Activated T-helper 1 cell treated with anti-CD3 and anti-CD28 coated beads, Interleukin-12 subunit alpha, Interleukin-12 subunit beta, Interleukin-2, Interleukin-4 antibody, amounts not matched to agents 30 ng/mL and 10 ng/mL and 1 ng/mL, durations not matched to agents 14 hours and 24 hours and 36 hours (primary cell): ENCODE data around the gene PCSK6. TPM values are rescaled to one million over a fixed set of nuclear protein-coding genes. Genes with fewer than 3 reads are reported as not detected.
"Not testable (repeated sequence)": the region's sequence is repeated elsewhere in the genome, so short reads cannot be mapped to it uniquely, and the experiment has no call there.

Experiments used
- DNase-seq: peaks from one replicate; pipeline ENCODE4 v3.0.0; 2021; ENCODE audit warnings: low spot score
- H3K27ac Mint-ChIP-seq: one replicate; pipeline ENCODE4 v1.8.0; 2021; ENCODE audit warnings: mild to moderate bottlenecking, mixed read lengths
- H3K27me3 Mint-ChIP-seq: one replicate; pipeline ENCODE4 v1.8.0; 2022; ENCODE audit warnings: mild to moderate bottlenecking, moderate library complexity, mixed read lengths; ENCODE audit not compliant: insufficient read depth
- H3K36me3 Mint-ChIP-seq: one replicate; pipeline ENCODE4 v1.8.0; 2021; ENCODE audit warnings: low read depth, mixed read lengths
- H3K4me1 Mint-ChIP-seq: one replicate; pipeline ENCODE4 v1.8.0; 2021; ENCODE audit warnings: low read depth, mixed read lengths
- H3K4me3 Mint-ChIP-seq: one replicate; pipeline ENCODE4 v1.8.0; 2021; ENCODE audit warnings: mild to moderate bottlenecking, moderate library complexity, mixed read lengths
- H3K9me3 Mint-ChIP-seq: one replicate; pipeline ENCODE4 v1.8.0; 2021; ENCODE audit warnings: mixed read lengths
- intact Hi-C: fragments of 100-400 bp; cut with micrococcal nuclease; formaldehyde crosslinking; loops from one replicate; pipeline ENCODE4 v1.15.1; 2024
- total RNA-seq: library from RNA; stranded (reverse); gene quantifications from 2 replicates; pipeline ENCODE4 v1.2.3, GENCODE V29; 2022

PCSK6 gene
- total RNA-seq, 1 donor from 2014 or later = 3.0 TPM

GRCh38 chr15:101427606-101428487 lies 61.7 kb downstream of the PCSK6 start:
- Mint-ChIP-seq H3K4me1 (no peaks in the 10 kb centered on the region), H3K4me3 (no peak overlapping the region), H3K36me3 (no peaks in the 10 kb centered on the region), H3K27ac (no peak overlapping the region), H3K9me3 (no peaks in the 10 kb centered on the region), H3K27me3 (peaks cover 2% of the 10 kb centered on the region)
- no peak for DNase-seq
- intact Hi-C loops = no loop called here

- H3K27ac Mint-ChIP-seq = no peak overlapping the region
- intact Hi-C loops = no loop called here
- no peaks in the 10 kb centered on the region for H3K36me3 Mint-ChIP-seq
- H3K4me1 Mint-ChIP-seq = no peaks in the 10 kb centered on the region
- no peak for DNase-seq
- H3K27me3 Mint-ChIP-seq = peaks cover 9% of the 10 kb centered on the region
- H3K4me3 Mint-ChIP-seq = no peak overlapping the region
- H3K9me3 Mint-ChIP-seq = no peaks in the 10 kb centered on the region
These were observed 62.7 kb downstream of the PCSK6 start for GRCh38 chr15:101426761-101427333.

- H3K4me1 Mint-ChIP-seq = no peaks in the 10 kb centered on the region
- H3K36me3 Mint-ChIP-seq = no peaks in the 10 kb centered on the region
- H3K27ac Mint-ChIP-seq = no peak overlapping the region
- intact Hi-C loops = no loop called here
- no peak for DNase-seq
- H3K4me3 Mint-ChIP-seq = no peak overlapping the region
- H3K9me3 Mint-ChIP-seq = no peaks in the 10 kb centered on the region
- peaks cover 11% of the 10 kb centered on the region for H3K27me3 Mint-ChIP-seq
These were observed 63.6 kb downstream of the PCSK6 start for GRCh38 chr15:101425787-101426365.

GRCh38 chr15:101424984-101425383 lies 64.5 kb downstream of the PCSK6 start:
- no peak overlapping the region for H3K27ac Mint-ChIP-seq
- DNase-seq = no peak

GRCh38 chr15:101420232-101420631 lies 69.3 kb downstream of the PCSK6 start:
- peaks cover 26% of the 10 kb centered on the region for H3K27me3 Mint-ChIP-seq
- no peak for DNase-seq
- no peaks in the 10 kb centered on the region for H3K36me3 Mint-ChIP-seq
- intact Hi-C loops = no loop called here
- H3K4me3 Mint-ChIP-seq = no peak overlapping the region
- H3K9me3 Mint-ChIP-seq = no peaks in the 10 kb centered on the region
- H3K27ac Mint-ChIP-seq = no peak overlapping the region
- H3K4me1 Mint-ChIP-seq = no peaks in the 10 kb centered on the region

More at GRCh38 chr15:101424984-101425383, 64.5 kb downstream of the PCSK6 start:
- H3K9me3 Mint-ChIP-seq = no peaks in the 10 kb centered on the region
- no peak overlapping the region for H3K4me3 Mint-ChIP-seq
- H3K27me3 Mint-ChIP-seq = peaks cover 11% of the 10 kb centered on the region
- intact Hi-C loops = no loop called here
- no peaks in the 10 kb centered on the region for H3K36me3 Mint-ChIP-seq
- no peaks in the 10 kb centered on the region for H3K4me1 Mint-ChIP-seq

- H3K27ac Mint-ChIP-seq, H3K9me3 Mint-ChIP-seq, H3K4me3 Mint-ChIP-seq, intact Hi-C loops, H3K36me3 Mint-ChIP-seq, H3K4me1 Mint-ChIP-seq, DNase-seq: not testable (repeated sequence)
- peaks cover 22% of the 10 kb centered on the region for H3K27me3 Mint-ChIP-seq
These were observed 73.0 kb downstream of the PCSK6 start for GRCh38 chr15:101416475-101416874.

- Mint-ChIP-seq H3K4me1 (no peaks in the 10 kb centered on the region), H3K27ac (no peak overlapping the region), H3K36me3 (no peaks in the 10 kb centered on the region), H3K4me3 (no peak overlapping the region), H3K27me3 (peaks cover 12% of the 10 kb centered on the region), H3K9me3 (no peaks in the 10 kb centered on the region)
- intact Hi-C loops = no loop called here
- DNase-seq = no peak
These were observed 76.3 kb downstream of the PCSK6 start for GRCh38 chr15:101413239-101413638.

GRCh38 chr15:101411581-101411980 lies 77.9 kb downstream of the PCSK6 start:
- Mint-ChIP-seq H3K9me3 (no peaks in the 10 kb centered on the region), H3K27ac (no peak overlapping the region)

GRCh38 chr15:101411085-101411484 lies 78.4 kb downstream of the PCSK6 start:
- Mint-ChIP-seq H3K9me3 (no peaks in the 10 kb centered on the region), H3K4me1 (no peaks in the 10 kb centered on the region), H3K27me3 (peaks cover 12% of the 10 kb centered on the region), H3K36me3 (no peaks in the 10 kb centered on the region), H3K4me3 (no peak overlapping the region), H3K27ac (no peak overlapping the region)
- intact Hi-C loops = no loop called here
- DNase-seq = no peak

More at GRCh38 chr15:101411581-101411980, 77.9 kb downstream of the PCSK6 start:
- H3K4me1 Mint-ChIP-seq = no peaks in the 10 kb centered on the region
- peaks cover 12% of the 10 kb centered on the region for H3K27me3 Mint-ChIP-seq
- H3K36me3 Mint-ChIP-seq = no peaks in the 10 kb centered on the region
- intact Hi-C loops = no loop called here
- DNase-seq = no peak
- no peak overlapping the region for H3K4me3 Mint-ChIP-seq

- H3K4me1 Mint-ChIP-seq = no peaks in the 10 kb centered on the region
- peaks cover 9% of the 10 kb centered on the region for H3K27me3 Mint-ChIP-seq
- no peaks in the 10 kb centered on the region for H3K36me3 Mint-ChIP-seq
- H3K4me3 Mint-ChIP-seq = no peak overlapping the region
- no peaks in the 10 kb centered on the region for H3K9me3 Mint-ChIP-seq
- intact Hi-C loops = no loop called here
- DNase-seq = no peak
- H3K27ac Mint-ChIP-seq = no peak overlapping the region
These were observed 78.9 kb downstream of the PCSK6 start for GRCh38 chr15:101410612-101411011.

- no peak for DNase-seq
- Mint-ChIP-seq H3K27me3 (peaks cover 7% of the 10 kb centered on the region), H3K9me3 (no peaks in the 10 kb centered on the region), H3K27ac (no peak overlapping the region), H3K4me1 (no peaks in the 10 kb centered on the region), H3K36me3 (no peaks in the 10 kb centered on the region), H3K4me3 (no peak overlapping the region)
- intact Hi-C loops = no loop called here
These were observed 79.9 kb downstream of the PCSK6 start for GRCh38 chr15:101409621-101410020.

GRCh38 chr15:101407966-101408775 lies 81.3 kb downstream of the PCSK6 start:
- Mint-ChIP-seq H3K36me3 (no peaks in the 10 kb centered on the region), H3K4me1 (no peaks in the 10 kb centered on the region), H3K27me3 (peaks cover 4% of the 10 kb centered on the region), H3K9me3 (no peaks in the 10 kb centered on the region), H3K27ac (no peak overlapping the region), H3K4me3 (no peak overlapping the region)
- intact Hi-C loops = no loop called here
- no peak for DNase-seq
